Natural killer cell (primary cell): Measurements from ENCODE around the gene PKHD1. TPM values are rescaled to one million over a fixed set of nuclear protein-coding genes. Genes with fewer than 3 reads are reported as not detected.

Source experiments
- ATAC-seq, 3 donors: fragments of 150-1000 bp in 2 of 3; fragments of 200-7000 bp in 1 of 3; cut with Tn5 transposase; 1 replicate in 1 of 3; 2 replicates in 2 of 3; pipeline ENCODE4 v1.10.0; 2021; ENCODE audit warnings: mild to moderate bottlenecking in 2 of 3, moderate library complexity in 2 of 3
- DNase-seq, 2 donors: peaks; one replicate each; pipeline versions ENCODE4 v3.0.0 to v3.0.0-alpha.2; 2013 to 2021; ENCODE audit warnings: mixed read lengths in 1 of 2
- H3K27ac ChIP-seq: one replicate; pipeline ENCODE4 v1.5.1; 2013; ENCODE audit warnings: mild to moderate bottlenecking, low read length
- H3K27me3 ChIP-seq: one replicate; pipeline ENCODE4 v1.6.1; 2013; ENCODE audit warnings: low read length; ENCODE audit not compliant: control insufficient read depth, insufficient read depth
- H3K36me3 ChIP-seq: one replicate; pipeline ENCODE4 v1.6.1; 2013; ENCODE audit warnings: low read length; ENCODE audit not compliant: control insufficient read depth, insufficient read depth
- H3K4me1 ChIP-seq: one replicate; pipeline ENCODE4 v1.6.1; 2013; ENCODE audit warnings: low read length; ENCODE audit not compliant: control insufficient read depth, insufficient read depth
- H3K4me3 ChIP-seq: one replicate; pipeline ENCODE4 v1.5.1; 2013; ENCODE audit warnings: low read length
- H3K9me3 ChIP-seq: one replicate; pipeline ENCODE4 v1.6.1; 2013; ENCODE audit warnings: low read length; ENCODE audit not compliant: control insufficient read depth, insufficient read depth
- H3K27ac Mint-ChIP-seq, 2 donors: one replicate each; pipeline ENCODE4 v1.8.0; 2022; ENCODE audit warnings: mild to moderate bottlenecking in 2 of 2, mixed read lengths in 2 of 2, moderate library complexity in 1 of 2
- H3K27me3 Mint-ChIP-seq, 2 donors: one replicate each; pipeline ENCODE4 v1.8.0; 2022; ENCODE audit warnings: low read depth in 2 of 2, mixed read lengths in 2 of 2
- H3K36me3 Mint-ChIP-seq: one replicate; pipeline ENCODE4 v1.8.0; 2022; ENCODE audit warnings: mixed read lengths
- H3K4me1 Mint-ChIP-seq, 2 donors: one replicate each; pipeline ENCODE4 v1.8.0; 2022; ENCODE audit warnings: mixed read lengths in 2 of 2
- H3K4me3 Mint-ChIP-seq: one replicate; pipeline ENCODE4 v1.8.0; 2022; ENCODE audit warnings: mild to moderate bottlenecking, moderate library complexity, mixed read lengths
- H3K9me3 Mint-ChIP-seq, 2 donors: one replicate each; pipeline ENCODE4 v1.8.0; 2022; ENCODE audit warnings: mixed read lengths in 2 of 2
- CTCF ChIP-seq: fragments of 200-600 bp; IDR thresholded peaks from one replicate; pipeline ENCODE4 v1.8.0; 2022; ENCODE audit warnings: antibody characterized with exemption
- WGBS: methylation state at CpG from one replicate; pipeline ENCODE4 v1.1.7; 2013; ENCODE audit warnings: missing lambda C conversion rate; ENCODE audit not compliant: insufficient coverage; 5-methylcytosine and 5-hydroxymethylcytosine counted together
- intact Hi-C: fragments of 100-400 bp; cut with micrococcal nuclease; formaldehyde crosslinking; loops from one replicate; pipeline ENCODE4 v1.14.2; 2022
- total RNA-seq, 4 donors: library from RNA; stranded (reverse); fragments of 120-200 nt in 1 of 4; gene quantifications; one replicate each; pipeline versions ENCODE4 v1.2.3 to v1.2.4, GENCODE V29; 2013 to 2022

PKHD1 gene
- total RNA-seq, 3 donors from 2014 or later (not counting 1 experiment from before 2014, with no cell fraction given), result not detected

DNA sequence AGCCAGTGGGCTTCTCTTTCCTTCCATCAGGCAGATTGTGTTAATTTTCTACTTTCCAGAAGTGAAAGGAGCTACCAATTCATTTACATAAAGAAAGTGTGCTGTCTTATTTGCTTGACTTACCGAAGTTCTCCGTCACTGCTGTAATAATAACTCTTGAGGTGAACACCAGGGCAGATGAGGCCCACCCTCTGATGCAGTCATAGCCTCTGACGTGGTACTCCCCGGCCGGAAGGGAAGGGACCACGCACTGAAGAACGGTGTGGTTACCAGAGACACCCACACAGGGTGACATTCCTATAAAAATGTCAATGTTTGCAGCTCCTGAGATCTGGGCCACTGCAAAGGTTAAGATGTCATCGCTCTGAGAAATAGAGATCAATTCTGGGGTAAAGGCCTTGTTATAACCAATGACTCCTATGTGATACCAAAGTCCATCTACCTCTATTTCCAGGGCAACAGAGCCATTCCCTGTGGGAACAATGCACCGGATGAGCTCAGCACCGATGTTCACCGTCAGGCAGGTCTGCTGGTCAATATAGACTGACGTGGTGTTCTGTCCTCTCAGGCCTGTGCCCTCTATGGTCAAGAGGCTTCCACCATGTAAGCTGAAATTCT lies 62.9 kb downstream of the PKHD1 start:
- Mint-ChIP-seq H3K4me1 (no peaks in the 10 kb centered on the region), H3K27me3 (peaks cover 4 to 14% of the 10 kb centered on the region in 2 donors), H3K9me3 (no peaks in the 10 kb centered on the region), H3K4me3 (no peak overlapping the region), H3K36me3 (no peaks in the 10 kb centered on the region), H3K27ac (no peak overlapping the region)
- Histone ChIP-seq H3K27me3 (no peaks in the 10 kb centered on the region), H3K9me3 (no peaks in the 10 kb centered on the region), H3K27ac (no peak overlapping the region), H3K36me3 (no peaks in the 10 kb centered on the region), H3K4me1 (no peaks in the 10 kb centered on the region), H3K4me3 (no peak overlapping the region)
- 87% methylated on average over 12 of the region's 12 CpGs for WGBS
- no peak for ATAC-seq
- intact Hi-C loops, result loop anchor here (10.0 kb wide), 1 partner anchor 170 kb away; no protein-coding TSS in a partner anchor
- DNase-seq, result no peak
- no peak for TF ChIP-seq CTCF

- Histone ChIP-seq H3K4me1 (no peaks in the 10 kb centered on the region), H3K27me3 (no peaks in the 10 kb centered on the region), H3K36me3 (no peaks in the 10 kb centered on the region), H3K9me3 (no peaks in the 10 kb centered on the region), H3K4me3 (no peak overlapping the region), H3K27ac (no peak overlapping the region)
- no peak overlapping the region for H3K4me3 Mint-ChIP-seq
- H3K4me1 Mint-ChIP-seq, result no peaks in the 10 kb centered on the region
- no peak for DNase-seq
- no peak for ATAC-seq
- H3K27me3 Mint-ChIP-seq, result peaks cover 4 to 15% of the 10 kb centered on the region in 2 donors
- no peak for TF ChIP-seq CTCF
- intact Hi-C loops, result loop anchor here (10.0 kb wide), 1 partner anchor 168 kb away; no protein-coding TSS in a partner anchor
- no peaks in the 10 kb centered on the region for H3K36me3 Mint-ChIP-seq
- WGBS, result 76% methylated on average over 3 of the region's 3 CpGs
- H3K27ac Mint-ChIP-seq, result no peak overlapping the region
- no peaks in the 10 kb centered on the region for H3K9me3 Mint-ChIP-seq
Measured at GRCh38 chr6:52022675-52023074, 64.7 kb downstream of the PKHD1 start.

- peaks cover 2 to 15% of the 10 kb centered on the region in 2 donors for H3K27me3 Mint-ChIP-seq
- no peaks in the 10 kb centered on the region for H3K9me3 Mint-ChIP-seq
- H3K36me3 Mint-ChIP-seq, result no peaks in the 10 kb centered on the region
- DNase-seq (peak in 1 of 2 donors; percentile 51), ATAC-seq (no peak)
- TF ChIP-seq CTCF, result peak; percentile 86
- H3K27ac ChIP-seq, result no peak overlapping the region
- no peak overlapping the region for H3K27ac Mint-ChIP-seq
- H3K27me3 ChIP-seq, result no peaks in the 10 kb centered on the region
- H3K9me3 ChIP-seq, result no peaks in the 10 kb centered on the region
- no peak overlapping the region for H3K4me3 ChIP-seq
- intact Hi-C loops, result loop anchor here (10.0 kb wide), 1 partner anchor 166 kb away; no protein-coding TSS in a partner anchor
- H3K4me3 Mint-ChIP-seq, result no peak overlapping the region
- no peaks in the 10 kb centered on the region for H3K4me1 Mint-ChIP-seq
- H3K36me3 ChIP-seq, result no peaks in the 10 kb centered on the region
- H3K4me1 ChIP-seq, result no peaks in the 10 kb centered on the region
- no CpG with 5 or more reads among the region's 2 CpGs for WGBS
Measured at GRCh38 chr6:52020945-52021570, 66.4 kb downstream of the PKHD1 start.
